Neural cell (in vitro differentiated cells): ENCODE results near the gene CSGALNACT2. TPM values are rescaled to one million over a fixed set of nuclear protein-coding genes. Genes with fewer than 3 reads are reported as not detected.

Experiments
- H2AFZ ChIP-seq: fragments of 200-600, 300-800 bp; sonication (generic), shearing (Covaris generic); 2 replicates; pipeline ENCODE4 v1.6.0; 2014; ENCODE audit warnings: low read depth, mild to moderate bottlenecking, antibody characterized with exemption, low read length, moderate library complexity
- H3F3A ChIP-seq: fragments of 200-600 bp; shearing (Covaris generic); 2 replicates; pipeline ENCODE4 v1.6.1; 2016; ENCODE audit warnings: mild to moderate bottlenecking, moderate library complexity, mixed read lengths, antibody characterized with exemption, low read length; ENCODE audit not compliant: insufficient read depth, poor library complexity, severe bottlenecking
- H3K27ac ChIP-seq: fragments of 200-600, 300-800 bp; sonication (generic), shearing (Covaris generic); 2 replicates; pipeline ENCODE4 v1.5.1; 2014; ENCODE audit warnings: mild to moderate bottlenecking, low read length, moderate library complexity
- H3K27me3 ChIP-seq: fragments of 300-800, 200-600 bp; sonication (generic), shearing (Covaris generic); 2 replicates; pipeline ENCODE4 v1.6.0; 2014; ENCODE audit warnings: mild to moderate bottlenecking, low read depth, low read length, moderate library complexity; ENCODE audit not compliant: insufficient read depth
- H3K36me3 ChIP-seq: fragments of 300-800, 200-600 bp; sonication (generic), shearing (Covaris generic); 2 replicates; pipeline ENCODE4 v1.5.1; 2014; ENCODE audit warnings: mild to moderate bottlenecking, antibody characterized with exemption, low read length, moderate library complexity; ENCODE audit not compliant: insufficient read depth
- H3K4me2 ChIP-seq: fragments of 300-800, 200-600 bp; sonication (generic), shearing (Covaris generic); 2 replicates; pipeline ENCODE4 v1.6.0; 2014; ENCODE audit warnings: mild to moderate bottlenecking, low read length
- H3K4me3 ChIP-seq: fragments of 300-800, 200-600 bp; sonication (generic), shearing (Covaris generic); 2 replicates; pipeline ENCODE4 v1.5.1; 2014; ENCODE audit warnings: mild to moderate bottlenecking, low read length, moderate library complexity
- H3K79me2 ChIP-seq: fragments of 200-600 bp; shearing (Covaris generic); replicated peaks from 2 replicates; pipeline ENCODE4 v1.6.0; 2014; ENCODE audit warnings: mild to moderate bottlenecking, low read length, moderate library complexity; ENCODE audit not compliant: insufficient read depth
- H3K9ac ChIP-seq: fragments of 300-800, 200-600 bp; sonication (generic), shearing (Covaris generic); 2 replicates; pipeline ENCODE4 v1.6.1; 2016; ENCODE audit warnings: mild to moderate bottlenecking, low read length, mixed read lengths
- H3K9me2 ChIP-seq: fragments of 200-600 bp; shearing (Covaris generic); 2 replicates; pipeline ENCODE4 v1.6.1; 2016; ENCODE audit warnings: mild to moderate bottlenecking, low read length, mixed read lengths; ENCODE audit not compliant: insufficient read depth
- H3K9me3 ChIP-seq: fragments of 200-600, 300-800 bp; sonication (generic), shearing (Covaris generic); 2 replicates; pipeline ENCODE4 v1.6.1; 2016; ENCODE audit warnings: mild to moderate bottlenecking, mixed run types, low read length, moderate library complexity, mixed read lengths
- H4K20me1 ChIP-seq: fragments of 200-600 bp; shearing (Covaris generic); 2 replicates; pipeline ENCODE4 v1.6.1; 2016; ENCODE audit warnings: mild to moderate bottlenecking, mixed run types; ENCODE audit not compliant: insufficient read depth
- EP300 ChIP-seq: fragments of 450-650 bp; conservative IDR thresholded peaks from 2 replicates; pipeline ENCODE4 v1.6.1; 2014; ENCODE audit warnings: antibody characterized with exemption, mild to moderate bottlenecking, moderate library complexity; ENCODE audit not compliant: poor library complexity, severe bottlenecking
- EZH2 ChIP-seq: fragments of 200-600, 300-800 bp; shearing (Covaris generic), sonication (generic); IDR thresholded peaks from 2 replicates; pipeline ENCODE4 v1.6.1; 2014; ENCODE audit warnings: antibody characterized with exemption, low read length, borderline replicate concordance, mild to moderate bottlenecking; ENCODE audit not compliant: insufficient read depth, poor library complexity, severe bottlenecking
- MXI1 ChIP-seq: fragments of 450-650 bp; conservative IDR thresholded peaks from 2 replicates; pipeline ENCODE4 v1.6.1; 2014; ENCODE audit warnings: antibody characterized with exemption, mild to moderate bottlenecking; ENCODE audit not compliant: poor library complexity, severe bottlenecking
- POLR2AphosphoS5 ChIP-seq: IDR thresholded peaks from 2 replicates; pipeline ENCODE4 v1.6.1; 2012
- RAD21 ChIP-seq: fragments of 450-650 bp; conservative IDR thresholded peaks from 2 replicates; pipeline ENCODE4 v1.6.1; 2014; ENCODE audit warnings: antibody characterized with exemption, mild to moderate bottlenecking, moderate library complexity
- SMC3 ChIP-seq: fragments of 450-650 bp; conservative IDR thresholded peaks from 2 replicates; pipeline ENCODE4 v1.6.1; 2014; ENCODE audit warnings: antibody characterized with exemption, mild to moderate bottlenecking, moderate library complexity; ENCODE audit not compliant: poor library complexity
- TAF1 ChIP-seq: IDR thresholded peaks from 2 replicates; pipeline ENCODE4 v1.6.1; 2012; ENCODE audit warnings: low read depth
- polyA plus RNA-seq: library from polyadenylated mRNA; depleted of rRNA; stranded (reverse); fragments of >200 nt; gene quantifications from 2 replicates; pipeline ENCODE4 v1.2.3, GENCODE V29; 2014
- TF ChIP-seq, protein P1 (sequence below): fragments of 450-650 bp; IDR thresholded peaks from 2 replicates; pipeline ENCODE4 v1.5.1; 2014; ENCODE audit warnings: antibody characterized with exemption, mild to moderate bottlenecking, moderate library complexity; ENCODE audit not compliant: poor library complexity, severe bottlenecking
- TF ChIP-seq, protein P2 (sequence below): IDR thresholded peaks from 2 replicates; pipeline ENCODE4 v1.6.1; 2012; ENCODE audit warnings: borderline replicate concordance

Gene CSGALNACT2
- polyA plus RNA-seq, 1 donor from 2014 or later = 20.7 TPM

DNA sequence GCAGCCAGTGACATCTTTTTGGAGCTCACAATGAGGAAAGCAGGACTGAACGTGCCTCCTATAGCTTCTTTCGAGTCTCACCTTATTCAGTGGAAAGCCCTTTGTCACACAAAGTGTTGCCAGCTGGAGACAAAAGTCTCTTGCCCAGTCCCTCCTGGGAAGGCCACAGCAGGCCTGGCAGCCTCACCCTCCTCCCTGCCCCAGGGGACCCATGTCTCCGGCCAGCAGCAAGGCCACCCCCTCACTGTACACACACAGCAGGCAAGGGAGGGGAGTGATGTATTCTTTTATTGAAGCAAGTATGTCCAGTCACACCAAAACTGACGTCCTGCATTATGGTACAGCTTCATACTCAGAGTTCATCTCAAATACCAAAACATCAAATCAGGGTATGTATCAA lies 56.0 kb downstream of the CSGALNACT2 start:
- no peaks in the 10 kb centered on the region for H3K9me2 ChIP-seq
- no peaks in the 10 kb centered on the region for H3K79me2 ChIP-seq
- no peaks in the 10 kb centered on the region for H3F3A ChIP-seq
- no peak overlapping the region for H2AFZ ChIP-seq
- H3K9me3 ChIP-seq = no peaks in the 10 kb centered on the region
- no peak overlapping the region for H3K4me2 ChIP-seq
- no peak overlapping the region for H3K4me3 ChIP-seq
- no peaks in the 10 kb centered on the region for H3K36me3 ChIP-seq
- H3K27ac ChIP-seq = no peak overlapping the region
- TF ChIP-seq POLR2AphosphoS5 (no peak), SMC3 (no peak), TAF1 (no peak), EP300 (no peak), RAD21 (no peak), MXI1 (no peak)
- TF ChIP-seq, protein P1, sequence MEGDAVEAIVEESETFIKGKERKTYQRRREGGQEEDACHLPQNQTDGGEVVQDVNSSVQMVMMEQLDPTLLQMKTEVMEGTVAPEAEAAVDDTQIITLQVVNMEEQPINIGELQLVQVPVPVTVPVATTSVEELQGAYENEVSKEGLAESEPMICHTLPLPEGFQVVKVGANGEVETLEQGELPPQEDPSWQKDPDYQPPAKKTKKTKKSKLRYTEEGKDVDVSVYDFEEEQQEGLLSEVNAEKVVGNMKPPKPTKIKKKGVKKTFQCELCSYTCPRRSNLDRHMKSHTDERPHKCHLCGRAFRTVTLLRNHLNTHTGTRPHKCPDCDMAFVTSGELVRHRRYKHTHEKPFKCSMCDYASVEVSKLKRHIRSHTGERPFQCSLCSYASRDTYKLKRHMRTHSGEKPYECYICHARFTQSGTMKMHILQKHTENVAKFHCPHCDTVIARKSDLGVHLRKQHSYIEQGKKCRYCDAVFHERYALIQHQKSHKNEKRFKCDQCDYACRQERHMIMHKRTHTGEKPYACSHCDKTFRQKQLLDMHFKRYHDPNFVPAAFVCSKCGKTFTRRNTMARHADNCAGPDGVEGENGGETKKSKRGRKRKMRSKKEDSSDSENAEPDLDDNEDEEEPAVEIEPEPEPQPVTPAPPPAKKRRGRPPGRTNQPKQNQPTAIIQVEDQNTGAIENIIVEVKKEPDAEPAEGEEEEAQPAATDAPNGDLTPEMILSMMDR = no peak
- TF ChIP-seq, protein P2, sequence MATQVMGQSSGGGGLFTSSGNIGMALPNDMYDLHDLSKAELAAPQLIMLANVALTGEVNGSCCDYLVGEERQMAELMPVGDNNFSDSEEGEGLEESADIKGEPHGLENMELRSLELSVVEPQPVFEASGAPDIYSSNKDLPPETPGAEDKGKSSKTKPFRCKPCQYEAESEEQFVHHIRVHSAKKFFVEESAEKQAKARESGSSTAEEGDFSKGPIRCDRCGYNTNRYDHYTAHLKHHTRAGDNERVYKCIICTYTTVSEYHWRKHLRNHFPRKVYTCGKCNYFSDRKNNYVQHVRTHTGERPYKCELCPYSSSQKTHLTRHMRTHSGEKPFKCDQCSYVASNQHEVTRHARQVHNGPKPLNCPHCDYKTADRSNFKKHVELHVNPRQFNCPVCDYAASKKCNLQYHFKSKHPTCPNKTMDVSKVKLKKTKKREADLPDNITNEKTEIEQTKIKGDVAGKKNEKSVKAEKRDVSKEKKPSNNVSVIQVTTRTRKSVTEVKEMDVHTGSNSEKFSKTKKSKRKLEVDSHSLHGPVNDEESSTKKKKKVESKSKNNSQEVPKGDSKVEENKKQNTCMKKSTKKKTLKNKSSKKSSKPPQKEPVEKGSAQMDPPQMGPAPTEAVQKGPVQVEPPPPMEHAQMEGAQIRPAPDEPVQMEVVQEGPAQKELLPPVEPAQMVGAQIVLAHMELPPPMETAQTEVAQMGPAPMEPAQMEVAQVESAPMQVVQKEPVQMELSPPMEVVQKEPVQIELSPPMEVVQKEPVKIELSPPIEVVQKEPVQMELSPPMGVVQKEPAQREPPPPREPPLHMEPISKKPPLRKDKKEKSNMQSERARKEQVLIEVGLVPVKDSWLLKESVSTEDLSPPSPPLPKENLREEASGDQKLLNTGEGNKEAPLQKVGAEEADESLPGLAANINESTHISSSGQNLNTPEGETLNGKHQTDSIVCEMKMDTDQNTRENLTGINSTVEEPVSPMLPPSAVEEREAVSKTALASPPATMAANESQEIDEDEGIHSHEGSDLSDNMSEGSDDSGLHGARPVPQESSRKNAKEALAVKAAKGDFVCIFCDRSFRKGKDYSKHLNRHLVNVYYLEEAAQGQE = no peak
- no peaks in the 10 kb centered on the region for H3K27me3 ChIP-seq
- H4K20me1 ChIP-seq = no peaks in the 10 kb centered on the region
- no peak overlapping the region for H3K9ac ChIP-seq

DNA sequence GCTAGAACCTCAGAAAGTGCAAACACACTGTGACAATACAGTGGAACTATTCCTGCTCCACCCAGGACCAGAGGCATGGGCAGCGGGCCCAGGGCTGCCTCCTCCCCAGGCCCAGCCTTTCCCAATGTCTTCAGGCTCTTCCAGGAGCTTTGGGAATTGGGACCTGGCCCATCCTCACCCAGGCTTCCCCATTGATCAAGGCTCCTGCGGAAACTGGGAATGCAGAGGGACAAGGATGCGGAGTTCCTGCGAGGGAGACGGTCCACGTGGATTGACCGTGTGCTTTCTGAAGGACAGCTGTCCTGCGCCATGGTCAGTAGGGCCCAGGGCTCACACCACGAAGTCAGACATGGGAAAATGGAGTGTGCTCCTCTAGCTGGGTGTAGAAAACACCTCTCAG lies 56.6 kb downstream of the CSGALNACT2 start:
- Histone ChIP-seq H3K4me3 (no peak overlapping the region), H3K9me3 (no peaks in the 10 kb centered on the region), H3K9me2 (no peaks in the 10 kb centered on the region), H3K79me2 (no peaks in the 10 kb centered on the region), H3K27me3 (no peaks in the 10 kb centered on the region), H3K9ac (no peak overlapping the region), H3K36me3 (no peaks in the 10 kb centered on the region), H3K4me2 (no peak overlapping the region), H2AFZ (no peak overlapping the region), H3F3A (no peaks in the 10 kb centered on the region), H4K20me1 (no peaks in the 10 kb centered on the region), H3K27ac (no peak overlapping the region)
- TF ChIP-seq EZH2 (no peak), SMC3 (no peak), POLR2AphosphoS5 (no peak), EP300 (no peak), MXI1 (no peak)

DNA sequence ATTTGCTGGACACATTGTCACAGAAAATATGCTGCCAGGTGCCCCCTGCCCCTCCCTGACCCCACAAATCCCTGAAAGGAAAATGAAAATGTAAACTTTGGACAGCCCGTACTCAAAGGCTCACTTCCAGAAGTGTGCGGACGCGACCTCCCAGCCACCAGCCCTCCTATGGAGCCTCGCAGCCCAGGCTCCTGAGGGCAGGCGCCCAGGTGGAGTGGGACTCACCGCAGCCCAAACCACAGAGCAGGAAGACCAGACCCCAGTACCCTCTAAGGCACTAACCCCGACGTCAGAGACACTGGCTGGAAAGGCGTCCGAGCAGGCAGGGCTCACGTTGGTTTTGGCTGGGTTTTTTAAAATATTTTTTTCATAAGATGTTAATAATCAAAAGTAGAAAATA lies 57.3 kb downstream of the CSGALNACT2 start:
- no peaks in the 10 kb centered on the region for H3K9me2 ChIP-seq
- no peak overlapping the region for H3K4me2 ChIP-seq
- H3K27me3 ChIP-seq = no peaks in the 10 kb centered on the region
- TF ChIP-seq EZH2 (no peak), POLR2AphosphoS5 (no peak), SMC3 (no peak), MXI1 (no peak), EP300 (no peak), RAD21 (no peak), TAF1 (no peak)
- TF ChIP-seq, protein P1 = no peak
- TF ChIP-seq, protein P2 = no peak
- H3F3A ChIP-seq = no peaks in the 10 kb centered on the region
- H2AFZ ChIP-seq = no peak overlapping the region
- no peaks in the 10 kb centered on the region for H3K9me3 ChIP-seq
- H3K4me3 ChIP-seq = no peak overlapping the region
- no peak overlapping the region for H3K9ac ChIP-seq
- H3K79me2 ChIP-seq = no peaks in the 10 kb centered on the region
- H3K36me3 ChIP-seq = no peaks in the 10 kb centered on the region
- no peaks in the 10 kb centered on the region for H4K20me1 ChIP-seq
- H3K27ac ChIP-seq = no peak overlapping the region
